ENCODE results near the gene LYZL1. TPM values are rescaled to one million over a fixed set of nuclear protein-coding genes. Genes with fewer than 3 reads are reported as not detected.
"Not testable (repeated sequence)": the region's sequence is repeated elsewhere in the genome, so short reads cannot be mapped to it uniquely, and the experiment has no call there.

LYZL1 gene
- total RNA-seq, 2 donors from 2014 or later, result not detected

GRCh38 chr10:29301359-29301910 lies 12.6 kb downstream of the LYZL1 start:
- Histone ChIP-seq H3K9ac (ENCODE audit: low read depth in 2 of 2, low read length in 2 of 2) (no peak overlapping the region), H3K4me3 (no peak overlapping the region), H3K9me3 (no peaks in the 10 kb centered on the region), H3K4me1 (no peaks in the 10 kb centered on the region), H3K27ac (no peak overlapping the region), H3K27me3 (no peaks in the 10 kb centered on the region), H3K36me3 (no peaks in the 10 kb centered on the region)
- TF ChIP-seq CTCF (IDR thresholded peaks at IDR 0.05), result no peak
- intact Hi-C loops (cut with DNase I), result loop anchor here (5.0 to 10.0 kb wide), 2 partner anchors 637 to 674 kb away; no protein-coding TSS in a partner anchor
- no peak for DNase-seq

DNA sequence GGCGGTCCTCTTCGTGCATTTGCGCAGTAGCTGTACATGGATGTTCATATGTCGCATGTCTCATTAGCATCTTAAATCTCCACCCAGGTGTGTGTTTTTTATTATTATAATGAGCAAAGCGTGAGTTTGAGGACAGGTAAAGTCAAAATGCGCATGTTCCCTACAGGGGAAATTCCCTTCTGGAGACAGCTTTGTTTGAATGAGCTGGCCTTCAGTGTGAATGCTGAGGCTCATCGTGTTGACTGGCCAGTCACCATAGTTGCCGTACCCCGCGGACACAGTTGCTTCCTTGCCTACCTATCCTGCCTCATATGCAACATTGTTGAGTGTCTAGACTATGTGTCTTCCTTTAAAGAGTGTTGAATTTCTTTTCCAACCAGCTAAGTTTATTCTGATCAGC lies 13.6 kb downstream of the LYZL1 start:
- no peak overlapping the region for H3K27ac ChIP-seq
- H3K4me3 ChIP-seq, result no peak overlapping the region
- H3K36me3 ChIP-seq, result no peaks in the 10 kb centered on the region
- H3K9ac ChIP-seq (ENCODE audit: low read depth in 2 of 2, low read length in 2 of 2), result no peak overlapping the region
- no peaks in the 10 kb centered on the region for H3K27me3 ChIP-seq
- DNase-seq, result no peak
- no peaks in the 10 kb centered on the region for H3K9me3 ChIP-seq
- no peaks in the 10 kb centered on the region for H3K4me1 ChIP-seq
- TF ChIP-seq CTCF (IDR thresholded peaks at IDR 0.05), result no peak
- intact Hi-C loops (cut with DNase I), result loop anchor here (5.0 to 10.0 kb wide), 2 partner anchors 638 to 675 kb away; no protein-coding TSS in a partner anchor

- Histone ChIP-seq H3K9me3 (no peaks in the 10 kb centered on the region), H3K27ac (no peak overlapping the region), H3K36me3 (no peaks in the 10 kb centered on the region), H3K4me1 (no peaks in the 10 kb centered on the region), H3K9ac (ENCODE audit: low read depth in 2 of 2, low read length in 2 of 2) (no peak overlapping the region), H3K27me3 (no peaks in the 10 kb centered on the region), H3K4me3 (no peak overlapping the region)
- DNase-seq, result peak; percentile 46
- TF ChIP-seq CTCF (IDR thresholded peaks at IDR 0.05), result peak; percentile 62
- intact Hi-C loops (cut with DNase I), result loop anchor here (5.0 to 10.0 kb wide), 2 partner anchors 640 to 677 kb away; no protein-coding TSS in a partner anchor
Measured at GRCh38 chr10:29304264-29304994, 15.6 kb downstream of the LYZL1 start.

GRCh38 chr10:29304995-29305335 lies 16.1 kb downstream of the LYZL1 start:
- H3K9ac ChIP-seq (ENCODE audit: low read depth in 2 of 2, low read length in 2 of 2), result no peak overlapping the region

DNA sequence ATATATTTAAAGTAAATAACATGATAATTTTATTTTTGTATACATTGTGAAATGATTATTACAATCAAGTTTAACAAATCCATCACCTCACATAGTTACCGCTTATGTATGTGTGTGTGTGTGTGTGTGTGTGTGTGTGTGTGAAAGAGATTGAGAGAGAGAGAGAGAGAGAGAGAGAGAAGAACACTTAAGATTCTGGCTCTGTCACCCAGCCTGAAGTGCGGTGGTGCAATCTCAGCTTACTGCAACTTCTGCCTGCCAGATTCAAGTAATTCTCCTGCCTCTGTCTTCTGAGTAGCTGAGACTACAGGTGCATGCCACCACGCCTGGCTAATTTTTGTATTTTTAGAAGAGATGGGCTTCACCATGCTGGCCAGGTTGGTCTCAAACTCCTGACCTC lies 17.8 kb downstream of the LYZL1 start:
- Histone ChIP-seq H3K9me3 (no peaks in the 10 kb centered on the region), H3K27ac (no peak overlapping the region), H3K9ac (ENCODE audit: low read depth in 2 of 2, low read length in 2 of 2) (no peak overlapping the region), H3K27me3 (no peaks in the 10 kb centered on the region), H3K4me1 (no peaks in the 10 kb centered on the region), H3K4me3 (no peak overlapping the region), H3K36me3 (no peaks in the 10 kb centered on the region)
- intact Hi-C loops (cut with DNase I), result loop anchor here (10.0 kb wide), 1 partner anchor 642 kb away; no protein-coding TSS in a partner anchor
- DNase-seq, result no peak
- no peak for TF ChIP-seq CTCF (IDR thresholded peaks at IDR 0.05)

More at GRCh38 chr10:29304995-29305335, 16.1 kb downstream of the LYZL1 start:
- DNase-seq, result no peak
- Histone ChIP-seq H3K4me3 (no peak overlapping the region), H3K36me3 (no peaks in the 10 kb centered on the region), H3K27me3 (no peaks in the 10 kb centered on the region), H3K9me3 (no peaks in the 10 kb centered on the region), H3K4me1 (no peaks in the 10 kb centered on the region), H3K27ac (no peak overlapping the region)
- intact Hi-C loops (cut with DNase I), result loop anchor here (5.0 to 10.0 kb wide), 2 partner anchors 640 to 678 kb away; no protein-coding TSS in a partner anchor
- no peak for TF ChIP-seq CTCF (IDR thresholded peaks at IDR 0.05)

GRCh38 chr10:29308142-29308541 lies 19.3 kb downstream of the LYZL1 start:
- intact Hi-C loops (cut with DNase I), result loop anchor here (10.0 kb wide), 1 partner anchor 643 kb away; no protein-coding TSS in a partner anchor
- not testable (repeated sequence) for DNase-seq, H3K36me3 ChIP-seq

More at GRCh38 chr10:29308142-29308541, 19.3 kb downstream of the LYZL1 start:
- H3K27me3 ChIP-seq; H3K4me1 ChIP-seq; H3K9me3 ChIP-seq; H3K27ac ChIP-seq; H3K9ac ChIP-seq (ENCODE audit: low read depth in 2 of 2, low read length in 2 of 2); H3K4me3 ChIP-seq: not testable (repeated sequence)

Measured in colonic mucosa (tissue), 4 donors.